Measurements from ENCODE around the gene ATG5. TPM values are rescaled to one million over a fixed set of nuclear protein-coding genes. Genes with fewer than 3 reads are reported as not detected.

ATG5 gene
- total RNA-seq, 3 donors from 2014 or later (not counting 1 experiment from before 2014, with no cell fraction given): 27.5 to 39.0 (median 35.4) TPM

DNA sequence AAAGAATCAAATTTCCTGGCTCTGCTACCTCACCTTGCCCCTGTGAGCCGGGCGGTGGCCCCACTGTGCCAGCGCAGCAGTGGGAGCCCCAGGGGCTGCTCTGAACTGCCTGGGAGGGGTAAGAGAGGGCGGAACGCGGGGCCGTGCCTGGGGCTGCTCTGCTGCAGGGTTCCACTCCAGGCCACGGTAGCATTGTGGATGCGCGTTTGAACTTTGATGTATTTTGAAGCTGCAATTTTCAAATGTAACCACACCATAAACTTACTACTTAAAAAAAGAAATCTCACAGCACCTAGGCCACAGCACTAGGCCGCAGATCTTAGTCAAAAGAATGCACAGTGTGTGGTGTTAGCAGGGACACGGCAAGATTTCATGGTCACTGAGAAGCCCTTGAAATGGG is 181.9 kb downstream of the ATG5 start:
- H3K4me1 ChIP-seq (ENCODE audit: control insufficient read depth, insufficient read depth, low read length): peaks cover 55% of the 10 kb centered on the region
- no peak overlapping the region for H3K4me3 ChIP-seq (ENCODE audit: low read length)
- intact Hi-C loops (cut with micrococcal nuclease): loop anchor here (2.0 kb wide), 1 partner anchor 51 kb away; no protein-coding TSS in a partner anchor
- peaks cover 66 to 75% of the 10 kb centered on the region in 2 donors for H3K4me1 Mint-ChIP-seq
- no peaks in the 10 kb centered on the region for H3K9me3 Mint-ChIP-seq
- ATAC-seq: peak; percentile 38 to 55 (median 46)
- no peaks in the 10 kb centered on the region for H3K9me3 ChIP-seq (ENCODE audit: control insufficient read depth, insufficient read depth, low read length)
- no peaks in the 10 kb centered on the region for H3K27me3 Mint-ChIP-seq (ENCODE audit: low read depth in 2 of 2)
- 64% methylated on average over 12 of the region's 12 CpGs for WGBS (ENCODE audit: insufficient coverage)
- TF ChIP-seq, protein P1, sequence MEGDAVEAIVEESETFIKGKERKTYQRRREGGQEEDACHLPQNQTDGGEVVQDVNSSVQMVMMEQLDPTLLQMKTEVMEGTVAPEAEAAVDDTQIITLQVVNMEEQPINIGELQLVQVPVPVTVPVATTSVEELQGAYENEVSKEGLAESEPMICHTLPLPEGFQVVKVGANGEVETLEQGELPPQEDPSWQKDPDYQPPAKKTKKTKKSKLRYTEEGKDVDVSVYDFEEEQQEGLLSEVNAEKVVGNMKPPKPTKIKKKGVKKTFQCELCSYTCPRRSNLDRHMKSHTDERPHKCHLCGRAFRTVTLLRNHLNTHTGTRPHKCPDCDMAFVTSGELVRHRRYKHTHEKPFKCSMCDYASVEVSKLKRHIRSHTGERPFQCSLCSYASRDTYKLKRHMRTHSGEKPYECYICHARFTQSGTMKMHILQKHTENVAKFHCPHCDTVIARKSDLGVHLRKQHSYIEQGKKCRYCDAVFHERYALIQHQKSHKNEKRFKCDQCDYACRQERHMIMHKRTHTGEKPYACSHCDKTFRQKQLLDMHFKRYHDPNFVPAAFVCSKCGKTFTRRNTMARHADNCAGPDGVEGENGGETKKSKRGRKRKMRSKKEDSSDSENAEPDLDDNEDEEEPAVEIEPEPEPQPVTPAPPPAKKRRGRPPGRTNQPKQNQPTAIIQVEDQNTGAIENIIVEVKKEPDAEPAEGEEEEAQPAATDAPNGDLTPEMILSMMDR (IDR thresholded peaks at IDR 0.05): no peak
- no peaks in the 10 kb centered on the region for H3K36me3 ChIP-seq (ENCODE audit: control insufficient read depth, insufficient read depth, low read length)
- H3K27me3 ChIP-seq (ENCODE audit: control insufficient read depth, insufficient read depth, low read length): no peaks in the 10 kb centered on the region
- H3K4me3 Mint-ChIP-seq: peak overlapping the region; percentile 88
- peak overlapping the region; percentile 77 for H3K27ac ChIP-seq (ENCODE audit: low read length)
- H3K27ac Mint-ChIP-seq: peak overlapping the region; percentile 92 to 96
- peak; percentile 26 to 32 for DNase-seq
- no peaks in the 10 kb centered on the region for H3K36me3 Mint-ChIP-seq

DNA sequence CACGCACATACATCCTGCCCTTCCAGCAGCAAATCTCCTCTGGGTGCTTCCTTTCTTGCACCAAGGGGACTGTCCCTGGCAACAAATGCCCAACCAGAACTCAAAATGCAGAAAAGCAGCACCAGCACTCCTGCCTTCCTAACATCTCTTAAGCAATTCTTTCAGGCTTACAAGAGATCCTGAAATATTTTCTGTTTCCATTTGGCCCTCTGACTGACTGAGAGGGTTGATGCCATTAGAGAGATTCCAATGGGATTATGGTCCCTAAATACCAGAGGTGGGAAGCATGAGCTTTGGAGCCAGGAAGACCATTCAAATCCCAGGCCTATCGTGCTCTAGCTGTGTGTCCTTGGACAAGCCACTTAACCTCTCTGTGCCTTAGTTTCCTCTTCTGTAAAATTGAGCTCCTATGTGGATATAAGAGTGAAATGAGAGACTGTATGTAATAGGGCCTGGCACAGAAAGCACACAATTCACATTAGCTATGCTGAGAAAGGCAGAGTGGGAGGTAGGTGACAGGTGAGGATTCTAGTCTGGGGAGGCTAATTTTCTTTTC is 182.6 kb downstream of the ATG5 start:
- Histone ChIP-seq H3K36me3 (ENCODE audit: control insufficient read depth, insufficient read depth, low read length) (no peaks in the 10 kb centered on the region), H3K27me3 (ENCODE audit: control insufficient read depth, insufficient read depth, low read length) (no peaks in the 10 kb centered on the region), H3K4me1 (ENCODE audit: control insufficient read depth, insufficient read depth, low read length) (peaks cover 55% of the 10 kb centered on the region), H3K27ac (ENCODE audit: low read length) (peak overlapping the region; percentile 77), H3K4me3 (ENCODE audit: low read length) (no peak overlapping the region), H3K9me3 (ENCODE audit: control insufficient read depth, insufficient read depth, low read length) (no peaks in the 10 kb centered on the region)
- H3K9me3 Mint-ChIP-seq: no peaks in the 10 kb centered on the region
- intact Hi-C loops (cut with micrococcal nuclease): loop anchor here (2.0 kb wide), 1 partner anchor 52 kb away; no protein-coding TSS in a partner anchor
- 77% methylated on average over 2 of the region's 2 CpGs for WGBS (ENCODE audit: insufficient coverage)
- H3K27ac Mint-ChIP-seq: peak overlapping the region; percentile 92 to 96
- DNase-seq: no peak
- no peak for ATAC-seq
- peaks cover 61 to 72% of the 10 kb centered on the region in 2 donors for H3K4me1 Mint-ChIP-seq
- H3K4me3 Mint-ChIP-seq: peak overlapping the region; percentile 88
- TF ChIP-seq, protein P1 (IDR thresholded peaks at IDR 0.05): no peak
- no peaks in the 10 kb centered on the region for H3K36me3 Mint-ChIP-seq
- no peaks in the 10 kb centered on the region for H3K27me3 Mint-ChIP-seq (ENCODE audit: low read depth in 2 of 2)

DNA sequence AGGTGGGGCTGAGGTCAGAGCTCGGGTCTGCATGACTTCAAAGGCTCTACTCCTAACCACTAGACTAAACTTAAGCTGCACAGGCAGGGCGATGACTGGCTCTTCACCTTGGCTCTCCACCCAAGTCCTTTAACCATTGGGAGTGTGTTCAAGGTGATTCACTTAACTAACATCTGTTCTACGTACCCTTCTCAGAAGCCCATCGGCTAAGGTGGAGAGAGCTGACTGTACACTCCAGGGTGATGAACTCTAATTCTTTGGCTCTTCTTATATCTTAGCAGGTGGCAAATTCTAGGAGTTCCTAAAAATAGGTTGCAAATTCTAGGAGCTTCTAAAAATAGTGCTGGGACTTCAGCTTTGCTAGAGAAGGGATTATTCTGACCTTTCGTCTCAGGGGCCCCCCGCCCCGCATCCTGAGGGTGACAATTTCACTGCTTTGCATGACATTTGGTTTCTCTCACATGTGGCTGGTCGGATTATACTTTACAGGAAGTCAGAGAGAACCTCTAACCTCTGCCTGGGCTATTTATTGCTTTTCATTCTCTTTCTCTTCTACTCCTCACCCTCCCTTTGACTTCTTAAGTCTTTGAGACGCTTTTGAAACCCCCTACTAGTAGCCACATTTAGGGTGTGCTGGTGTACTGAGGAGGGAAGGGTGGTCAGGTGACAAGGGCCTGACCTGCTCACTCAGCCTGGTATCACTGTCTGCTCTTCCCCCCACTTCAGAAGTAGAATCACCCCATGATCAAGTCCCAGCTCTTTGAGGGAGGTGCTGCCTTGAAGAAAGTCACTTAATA is 183.9 kb downstream of the ATG5 start:
- ATAC-seq: peak; percentile 71 to 84 (median 78)
- 15% methylated on average over 6 of the region's 9 CpGs for WGBS (ENCODE audit: insufficient coverage)
- peaks cover 59 to 72% of the 10 kb centered on the region in 2 donors for H3K4me1 Mint-ChIP-seq
- Histone ChIP-seq H3K4me1 (ENCODE audit: control insufficient read depth, insufficient read depth, low read length) (peaks cover 55% of the 10 kb centered on the region), H3K27ac (ENCODE audit: low read length) (peak overlapping the region; percentile 77), H3K9me3 (ENCODE audit: control insufficient read depth, insufficient read depth, low read length) (no peaks in the 10 kb centered on the region), H3K4me3 (ENCODE audit: low read length) (no peak overlapping the region), H3K36me3 (ENCODE audit: control insufficient read depth, insufficient read depth, low read length) (no peaks in the 10 kb centered on the region), H3K27me3 (ENCODE audit: control insufficient read depth, insufficient read depth, low read length) (no peaks in the 10 kb centered on the region)
- H3K4me3 Mint-ChIP-seq: peak overlapping the region; percentile 88
- intact Hi-C loops (cut with micrococcal nuclease): loop anchor here (1.0 to 2.0 kb wide), 5 partner anchors 23 to 82 kb away; no protein-coding TSS in a partner anchor
- no peaks in the 10 kb centered on the region for H3K36me3 Mint-ChIP-seq
- peak overlapping the region; percentile 92 to 96 for H3K27ac Mint-ChIP-seq
- no peaks in the 10 kb centered on the region for H3K9me3 Mint-ChIP-seq
- H3K27me3 Mint-ChIP-seq (ENCODE audit: low read depth in 2 of 2): no peaks in the 10 kb centered on the region
- TF ChIP-seq, protein P1 (IDR thresholded peaks at IDR 0.05): no peak
- DNase-seq: peak; percentile 38 to 56
